Left ventricle myocardium inferior (tissue), 1 donor: ENCODE measurements around the gene KAZN. TPM values are rescaled to one million over a fixed set of nuclear protein-coding genes. Genes with fewer than 3 reads are reported as not detected.

ENCODE experiments used
- DNase-seq: peaks from one replicate; pipeline ENCODE4 v3.0.0-alpha.2; 2020
- H3K27ac ChIP-seq: fragments of 200-600 bp; replicated peaks from 2 replicates; pipeline ENCODE4 v1.8.0; 2021
- H3K27me3 ChIP-seq: fragments of 200-600 bp; 2 replicates; pipeline ENCODE4 v1.8.0; 2021; ENCODE audit warnings: low read depth
- H3K36me3 ChIP-seq: fragments of 200-600 bp; 2 replicates; pipeline ENCODE4 v1.8.0; 2021
- H3K4me1 ChIP-seq: fragments of 200-600 bp; 2 replicates; pipeline ENCODE4 v1.8.0; 2021
- H3K4me3 ChIP-seq: fragments of 200-600 bp; 2 replicates; pipeline ENCODE4 v1.8.0; 2021; ENCODE audit warnings: mild to moderate bottlenecking, moderate library complexity
- H3K9me3 ChIP-seq: fragments of 200-600 bp; replicated peaks from 2 replicates; pipeline ENCODE4 v1.8.0; 2021
- intact Hi-C: fragments of 100-400 bp; cut with micrococcal nuclease; formaldehyde crosslinking; loops from one replicate; pipeline ENCODE4 v1.11.0; 2022
- total RNA-seq: library from RNA; stranded (reverse); fragmentation: NEBNext Ultra II Directional; extraction: Animal tissue kit (Norgen Biotek cat#: 25700); gene quantifications from one replicate; pipeline ENCODE4 v1.2.1, GENCODE V29; 2021
- TF ChIP-seq, protein P1 (sequence below): fragments of 200-600 bp; IDR thresholded peaks from 2 replicates; pipeline ENCODE4 v1.8.0; 2021; ENCODE audit warnings: antibody characterized with exemption, mild to moderate bottlenecking, borderline replicate concordance
- donor health status: DM: no; HTN: yes; CAD: no; lungs with severe emphysema.

Gene KAZN
- total RNA-seq, 1 donor from 2014 or later, result 2.2 TPM

DNA sequence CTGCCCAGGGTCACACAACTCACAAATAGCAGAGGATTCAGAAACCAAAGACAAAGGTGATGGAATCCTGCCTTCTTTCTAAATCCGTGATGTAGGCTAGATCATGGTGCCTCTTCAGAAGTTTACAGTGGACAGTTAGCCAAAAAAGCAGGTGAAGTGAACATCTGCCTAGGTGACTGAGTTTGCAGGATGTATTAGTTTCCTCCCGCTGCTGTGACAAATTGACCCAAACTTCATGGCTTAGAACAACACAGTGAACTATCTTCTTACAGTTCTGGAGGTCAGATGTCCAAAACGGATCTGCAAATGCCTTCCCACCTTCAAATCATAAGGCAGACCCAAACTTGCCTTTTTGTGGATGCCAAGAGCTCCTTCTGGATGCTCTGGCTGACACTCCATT is 551.9 kb downstream of the KAZN start:
- no peaks in the 10 kb centered on the region for H3K9me3 ChIP-seq
- H3K36me3 ChIP-seq, result no peaks in the 10 kb centered on the region
- H3K4me1 ChIP-seq, result peaks cover 42% of the 10 kb centered on the region
- DNase-seq, result no peak
- H3K27me3 ChIP-seq, result no peaks in the 10 kb centered on the region
- TF ChIP-seq, protein P1, sequence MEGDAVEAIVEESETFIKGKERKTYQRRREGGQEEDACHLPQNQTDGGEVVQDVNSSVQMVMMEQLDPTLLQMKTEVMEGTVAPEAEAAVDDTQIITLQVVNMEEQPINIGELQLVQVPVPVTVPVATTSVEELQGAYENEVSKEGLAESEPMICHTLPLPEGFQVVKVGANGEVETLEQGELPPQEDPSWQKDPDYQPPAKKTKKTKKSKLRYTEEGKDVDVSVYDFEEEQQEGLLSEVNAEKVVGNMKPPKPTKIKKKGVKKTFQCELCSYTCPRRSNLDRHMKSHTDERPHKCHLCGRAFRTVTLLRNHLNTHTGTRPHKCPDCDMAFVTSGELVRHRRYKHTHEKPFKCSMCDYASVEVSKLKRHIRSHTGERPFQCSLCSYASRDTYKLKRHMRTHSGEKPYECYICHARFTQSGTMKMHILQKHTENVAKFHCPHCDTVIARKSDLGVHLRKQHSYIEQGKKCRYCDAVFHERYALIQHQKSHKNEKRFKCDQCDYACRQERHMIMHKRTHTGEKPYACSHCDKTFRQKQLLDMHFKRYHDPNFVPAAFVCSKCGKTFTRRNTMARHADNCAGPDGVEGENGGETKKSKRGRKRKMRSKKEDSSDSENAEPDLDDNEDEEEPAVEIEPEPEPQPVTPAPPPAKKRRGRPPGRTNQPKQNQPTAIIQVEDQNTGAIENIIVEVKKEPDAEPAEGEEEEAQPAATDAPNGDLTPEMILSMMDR, result no peak
- intact Hi-C loops, result loop anchor here (10.0 kb wide), 1 partner anchor 124 kb away; no protein-coding TSS in a partner anchor
- no peak overlapping the region for H3K27ac ChIP-seq
- no peak overlapping the region for H3K4me3 ChIP-seq

DNA sequence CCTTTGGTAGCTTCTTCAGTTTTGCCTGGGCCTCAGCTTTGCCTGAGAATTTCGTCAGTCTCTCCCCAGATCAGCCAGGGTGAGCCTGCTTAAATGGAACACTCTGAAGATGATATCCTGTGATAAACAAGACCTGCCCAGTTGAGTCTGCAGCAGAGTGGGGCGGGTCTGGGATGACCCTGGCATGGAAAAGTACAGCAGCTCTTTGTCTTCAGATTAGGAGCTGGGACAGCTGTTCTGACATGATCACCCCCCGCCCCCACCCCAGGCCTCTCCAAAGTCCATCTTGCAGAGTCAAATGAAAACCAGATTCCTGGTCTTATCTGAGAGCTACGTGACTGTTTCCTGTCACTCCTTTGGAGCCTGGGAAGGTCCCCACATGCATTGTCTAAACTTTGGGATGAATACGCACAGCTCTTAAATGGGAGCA is 552.9 kb downstream of the KAZN start:
- peaks cover 52% of the 10 kb centered on the region for H3K4me1 ChIP-seq

DNA sequence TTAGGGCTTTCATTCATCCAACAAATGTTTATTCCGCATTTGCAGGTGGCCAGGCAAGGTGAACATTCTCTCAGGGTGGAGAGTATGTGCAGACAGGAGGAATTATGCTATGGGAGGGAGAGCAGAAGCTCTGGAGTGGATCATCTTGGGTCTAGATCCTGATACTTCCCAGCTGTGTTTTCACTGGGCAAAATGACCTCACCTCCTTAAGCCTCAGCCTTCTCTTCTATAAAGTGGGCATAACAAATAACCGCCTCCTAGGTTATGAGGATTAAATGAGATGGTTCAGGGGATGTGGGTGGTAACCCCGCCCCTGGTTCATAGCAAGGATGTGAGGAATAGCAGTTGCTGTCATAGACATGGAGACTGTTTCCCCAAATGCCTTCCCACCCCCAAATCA is 553.4 kb downstream of the KAZN start:
- H3K4me3 ChIP-seq, result peak overlapping the region; percentile 87
- H3K9me3 ChIP-seq, result no peaks in the 10 kb centered on the region
- H3K4me1 ChIP-seq, result peaks cover 57% of the 10 kb centered on the region
- no peak for DNase-seq
- peak overlapping the region; percentile 86 for H3K27ac ChIP-seq
- H3K27me3 ChIP-seq, result no peaks in the 10 kb centered on the region
- no peaks in the 10 kb centered on the region for H3K36me3 ChIP-seq
- TF ChIP-seq, protein P1, result no peak
- intact Hi-C loops, result loop anchor here (10.0 kb wide), 1 partner anchor 123 kb away; no protein-coding TSS in a partner anchor

More for the DNA sequence above, 552.9 kb downstream of the KAZN start:
- Histone ChIP-seq H3K27ac (peak overlapping the region; percentile 86), H3K27me3 (no peaks in the 10 kb centered on the region), H3K36me3 (no peaks in the 10 kb centered on the region), H3K9me3 (no peaks in the 10 kb centered on the region), H3K4me3 (no peak overlapping the region)
- TF ChIP-seq, protein P1, result no peak
- intact Hi-C loops, result loop anchor here (10.0 kb wide), 1 partner anchor 123 kb away; no protein-coding TSS in a partner anchor
- no peak for DNase-seq

DNA sequence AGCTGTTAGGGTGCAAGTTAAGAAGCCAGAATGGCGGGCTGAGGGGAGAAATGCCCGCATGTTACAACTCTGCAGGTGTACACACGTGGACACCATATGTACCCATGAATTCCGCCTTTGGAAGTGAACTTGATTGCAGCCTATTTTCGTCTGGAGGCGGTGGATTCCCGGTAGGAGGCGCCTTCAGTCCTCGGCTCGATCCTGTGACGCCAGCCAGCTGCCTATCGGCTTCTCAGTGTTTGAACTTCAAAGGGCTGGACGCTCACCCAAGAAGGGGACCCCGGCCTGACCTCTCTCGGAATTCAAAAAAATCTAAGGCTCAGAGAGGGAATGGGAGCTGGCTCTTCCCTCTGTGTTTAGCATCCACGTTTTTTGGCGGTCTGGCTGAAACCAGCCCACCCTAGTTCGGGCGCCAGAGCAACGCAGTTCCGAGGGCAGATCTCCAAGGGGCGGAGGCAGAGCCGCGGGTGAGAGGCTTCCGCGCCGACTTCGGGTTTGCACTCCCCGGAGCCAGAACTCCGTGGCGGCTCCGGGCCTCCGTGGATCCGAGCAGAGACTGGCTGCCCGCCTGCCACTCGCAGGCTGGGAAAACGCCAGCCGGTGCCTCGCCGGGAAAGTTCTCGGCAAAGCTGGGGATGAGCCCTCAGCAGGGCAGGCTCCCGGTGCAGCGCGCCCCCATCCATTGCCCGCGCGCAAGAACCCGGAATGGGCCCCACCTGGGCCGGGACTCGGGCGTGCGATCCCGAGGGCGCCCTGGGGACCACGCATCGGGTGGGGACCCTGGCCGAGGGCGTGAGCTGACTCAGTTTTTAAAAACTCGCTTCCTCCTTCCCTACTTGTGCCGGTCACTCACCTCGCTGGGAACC is 554.1 kb downstream of the KAZN start:
- intact Hi-C loops, result loop anchor here (10.0 kb wide), 1 partner anchor 122 kb away; no protein-coding TSS in a partner anchor
- Histone ChIP-seq H3K36me3 (no peaks in the 10 kb centered on the region), H3K27me3 (no peaks in the 10 kb centered on the region), H3K4me3 (peak overlapping the region; percentile 87), H3K9me3 (no peaks in the 10 kb centered on the region), H3K27ac (peak overlapping the region; percentile 86), H3K4me1 (peaks cover 64% of the 10 kb centered on the region)
- TF ChIP-seq, protein P1, result peak; percentile 76
- peak; percentile 82 for DNase-seq

DNA sequence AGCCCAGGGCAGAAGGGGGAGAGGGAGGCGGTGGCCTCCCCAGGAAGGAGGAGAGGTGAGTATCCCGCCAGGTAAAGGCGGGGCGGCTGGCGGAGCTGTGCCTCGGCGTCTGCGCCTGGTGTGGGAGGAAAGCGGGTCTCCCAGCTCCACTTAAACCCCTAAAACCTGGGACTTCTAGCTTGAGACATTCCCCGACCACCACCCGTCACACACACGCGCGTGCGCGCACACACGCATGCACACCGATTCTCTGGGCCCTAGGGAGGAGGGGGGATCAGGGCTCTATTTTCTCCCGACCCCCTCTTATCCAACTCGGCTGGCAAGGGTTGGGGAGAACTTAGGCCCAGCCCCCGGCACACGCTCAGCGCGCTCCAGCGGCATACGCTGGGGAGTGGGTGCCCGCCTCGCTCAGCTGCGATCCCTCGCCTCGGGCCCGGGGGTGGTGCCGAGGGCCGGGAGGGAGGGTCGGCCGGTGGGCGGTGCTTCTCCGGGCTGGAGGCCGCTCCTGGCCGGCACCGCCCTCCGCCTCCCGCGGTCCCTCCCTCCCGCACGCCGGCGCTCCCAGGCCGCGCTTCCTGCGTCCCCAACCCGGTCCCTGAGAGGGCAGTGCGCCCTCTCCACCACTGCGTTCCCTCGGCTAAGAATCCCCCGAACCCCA is 554.8 kb downstream of the KAZN start, which contains the start of gene TMEM51:
TSS of gene TMEM51 (plus strand) at position 564 of the 658 bp plus-strand sequence. CDS start 61,341 bp downstream, outside the sequence.
- H3K4me3 ChIP-seq, result peak within 1 kb of the TSS; percentile 87
- H3K27me3 ChIP-seq, result no peaks in the 10 kb centered on the region
- H3K27ac ChIP-seq, result peak within 1 kb of the TSS; percentile 86
- intact Hi-C loops, result loop anchor here (10.0 kb wide), 1 partner anchor 121 kb away; no protein-coding TSS in a partner anchor
- H3K9me3 ChIP-seq, result no peaks in the 10 kb centered on the region
- DNase-seq, result peak; percentile 79
- H3K4me1 ChIP-seq, result peaks cover 69% of the 10 kb centered on the region
- H3K36me3 ChIP-seq, result no peaks in the 10 kb centered on the region
- TF ChIP-seq, protein P1, result no peak
